Duodenal mucosa (tissue), 2 donors: ENCODE data around the gene ZFP82.

ENCODE experiments used
- H3K27ac ChIP-seq: one replicate; pipeline ENCODE4 v1.7.0; 2013; ENCODE audit warnings: low read depth, low read length
- H3K27me3 ChIP-seq, 2 donors: one replicate each; pipeline ENCODE4 v1.7.0; 2013; ENCODE audit warnings: low read length in 2 of 2, control low read depth in 1 of 2; ENCODE audit not compliant: insufficient read depth in 2 of 2, control insufficient read depth in 1 of 2
- H3K36me3 ChIP-seq, 2 donors: one replicate each; pipeline ENCODE4 v1.7.0; 2013; ENCODE audit warnings: low read length in 2 of 2, control low read depth in 1 of 2; ENCODE audit not compliant: insufficient read depth in 2 of 2, control insufficient read depth in 1 of 2
- H3K4me1 ChIP-seq, 2 donors: one replicate each; pipeline ENCODE4 v1.7.0; 2013; ENCODE audit warnings: low read length in 2 of 2, control low read depth in 1 of 2; ENCODE audit not compliant: insufficient read depth in 2 of 2, control insufficient read depth in 1 of 2
- H3K4me3 ChIP-seq, 2 donors: one replicate each; pipeline ENCODE4 v1.7.0; 2013; ENCODE audit warnings: low read length in 2 of 2, low read depth in 1 of 2
- H3K9ac ChIP-seq, 2 donors: one replicate each; pipeline ENCODE4 v1.7.0; 2013; ENCODE audit warnings: low read length in 2 of 2, low read depth in 1 of 2
- H3K9me3 ChIP-seq, 2 donors: one replicate each; pipeline ENCODE4 v1.7.0; 2013; ENCODE audit warnings: low read length in 2 of 2, control low read depth in 1 of 2; ENCODE audit not compliant: control insufficient read depth in 1 of 2

Gene ZFP82

DNA sequence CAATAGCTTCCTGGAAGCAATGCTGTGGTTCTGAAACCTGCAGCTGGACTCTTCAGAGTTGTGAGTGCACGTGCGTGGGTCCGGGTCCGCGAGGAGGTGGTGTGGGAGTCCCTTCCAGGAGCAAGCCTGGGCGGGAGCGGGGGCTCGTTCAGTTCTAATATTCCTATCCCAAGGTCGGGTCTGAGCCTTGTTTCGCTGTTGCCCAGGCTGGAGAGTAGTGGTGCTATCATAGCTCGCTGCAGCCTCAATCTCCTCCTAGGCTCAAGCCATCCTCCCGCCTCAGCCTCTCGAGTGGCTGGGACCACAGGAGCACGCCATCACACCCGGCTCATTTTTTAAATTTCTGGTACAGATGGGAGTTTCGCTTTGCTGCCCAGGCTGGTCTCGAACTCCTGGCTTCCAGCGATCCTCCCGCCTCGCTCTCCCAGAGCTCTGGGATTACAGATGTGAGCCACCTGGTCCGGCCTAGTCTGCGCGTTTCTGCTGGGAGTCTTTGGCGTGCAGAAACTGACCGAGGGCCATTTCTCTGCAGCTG is 625 bp downstream of the ZFP82 start:
- Histone ChIP-seq H3K27ac (no peak overlapping the region), H3K9me3 (peaks cover 5 to 9% of the 10 kb centered on the region in 2 donors), H3K27me3 (no peaks in the 10 kb centered on the region), H3K9ac (peak overlapping the region; percentile 49 to 56), H3K4me1 (peaks cover 0 to 11% of the 10 kb centered on the region in 2 donors), H3K4me3 (peak overlapping the region; percentile 62 to 63), H3K36me3 (peaks cover 0 to 5% of the 10 kb centered on the region in 2 donors)

DNA sequence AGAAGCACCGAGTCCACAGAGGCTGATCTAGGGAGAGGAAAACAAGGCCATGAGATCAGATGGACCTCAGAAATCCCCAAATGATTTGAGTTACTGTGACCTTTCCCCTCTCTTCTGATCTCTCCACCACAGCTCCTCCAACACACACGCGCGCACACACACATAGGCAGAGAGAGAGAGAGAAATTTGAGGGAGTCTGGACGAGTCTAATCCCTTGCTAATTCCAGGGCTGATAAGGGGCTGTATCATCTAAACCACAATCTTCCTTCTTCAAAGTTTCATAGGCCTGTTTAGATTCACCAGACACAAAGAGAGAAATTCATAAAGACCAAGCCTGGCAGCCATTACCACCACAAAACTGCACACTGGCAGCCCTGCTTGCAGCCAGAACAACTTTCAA is 8.6 kb downstream of the ZFP82 start:
- Histone ChIP-seq H3K36me3 (peaks cover 3 to 45% of the 10 kb centered on the region in 2 donors), H3K4me3 (no peak overlapping the region), H3K27me3 (no peaks in the 10 kb centered on the region), H3K9me3 (peaks cover 11 to 13% of the 10 kb centered on the region in 2 donors), H3K9ac (no peak overlapping the region), H3K4me1 (no peaks in the 10 kb centered on the region), H3K27ac (no peak overlapping the region)

DNA sequence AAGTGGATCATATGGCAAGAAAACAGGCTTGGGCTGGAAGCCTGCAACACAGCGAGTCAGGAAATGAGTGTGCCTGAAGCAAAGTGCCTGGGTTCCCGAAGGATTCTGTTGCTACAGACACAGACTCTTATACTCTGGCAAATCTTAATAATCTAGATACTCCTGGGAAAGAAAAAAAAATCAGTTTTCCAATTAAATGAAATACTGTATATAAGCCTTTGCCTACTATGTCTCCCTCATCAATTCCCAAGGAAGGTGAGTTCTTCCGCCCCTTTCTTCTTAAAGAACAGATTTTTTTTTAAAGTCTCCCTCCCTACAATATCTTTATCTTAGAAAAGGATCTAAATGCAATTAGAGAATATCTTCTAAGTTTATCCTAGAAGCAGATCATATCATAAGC is 10.3 kb downstream of the ZFP82 start:
- H3K27me3 ChIP-seq, result no peaks in the 10 kb centered on the region
- no peak overlapping the region for H3K4me3 ChIP-seq
- peaks cover 11 to 18% of the 10 kb centered on the region in 2 donors for H3K9me3 ChIP-seq
- H3K36me3 ChIP-seq, result peaks cover 11 to 52% of the 10 kb centered on the region in 2 donors
- H3K9ac ChIP-seq, result no peak overlapping the region
- no peaks in the 10 kb centered on the region for H3K4me1 ChIP-seq
- no peak overlapping the region for H3K27ac ChIP-seq

DNA sequence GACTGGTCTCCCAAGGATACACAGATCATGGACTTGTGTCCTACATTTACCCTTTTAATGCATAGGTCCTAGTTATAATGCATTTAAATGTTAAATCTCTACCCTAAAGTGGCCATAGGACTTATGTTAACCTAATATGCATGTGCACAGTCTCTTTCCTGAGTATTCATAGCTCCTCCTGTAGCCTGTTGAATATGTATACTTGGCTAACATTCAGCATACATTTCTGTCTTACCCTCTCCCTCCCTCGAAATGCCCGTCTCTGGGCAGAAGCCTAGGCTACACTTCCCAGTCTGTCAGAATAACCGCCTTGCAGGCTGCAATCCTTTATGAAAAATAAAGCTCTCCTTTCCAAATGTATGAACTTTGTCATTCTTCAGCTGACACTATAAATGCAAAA is 13.9 kb downstream of the ZFP82 start:
- peaks cover 11 to 52% of the 10 kb centered on the region in 2 donors for H3K36me3 ChIP-seq
- no peak overlapping the region for H3K4me3 ChIP-seq
- peaks cover 17 to 20% of the 10 kb centered on the region in 2 donors for H3K9me3 ChIP-seq
- H3K27me3 ChIP-seq, result no peaks in the 10 kb centered on the region
- H3K4me1 ChIP-seq, result no peaks in the 10 kb centered on the region
- H3K27ac ChIP-seq, result no peak overlapping the region
- H3K9ac ChIP-seq, result no peak overlapping the region

DNA sequence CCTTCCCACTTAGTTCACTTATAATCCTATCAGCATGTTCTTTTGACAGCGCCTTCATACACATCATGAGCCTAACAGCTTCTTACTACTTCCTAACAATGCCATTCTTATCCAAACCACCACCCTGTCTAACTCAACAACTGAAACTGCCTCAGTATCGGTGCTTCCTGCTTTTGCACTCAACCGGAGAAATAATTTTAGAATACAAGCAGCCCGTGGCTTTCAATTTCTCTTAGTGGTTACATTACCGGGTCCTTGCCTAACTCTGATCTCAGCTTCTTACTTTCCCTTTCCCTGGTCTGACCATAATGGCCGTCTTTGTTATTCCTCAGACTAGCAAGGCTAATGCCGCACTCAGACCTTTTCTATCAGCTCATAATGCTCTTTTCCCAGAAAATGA is 17.0 kb downstream of the ZFP82 start:
- H3K27me3 ChIP-seq, result no peaks in the 10 kb centered on the region
- peaks cover 17 to 23% of the 10 kb centered on the region in 2 donors for H3K9me3 ChIP-seq
- no peak overlapping the region for H3K27ac ChIP-seq
- H3K36me3 ChIP-seq, result peaks cover 15 to 35% of the 10 kb centered on the region in 2 donors
- H3K9ac ChIP-seq, result no peak overlapping the region
- H3K4me1 ChIP-seq, result no peaks in the 10 kb centered on the region
- H3K4me3 ChIP-seq, result no peak overlapping the region

DNA sequence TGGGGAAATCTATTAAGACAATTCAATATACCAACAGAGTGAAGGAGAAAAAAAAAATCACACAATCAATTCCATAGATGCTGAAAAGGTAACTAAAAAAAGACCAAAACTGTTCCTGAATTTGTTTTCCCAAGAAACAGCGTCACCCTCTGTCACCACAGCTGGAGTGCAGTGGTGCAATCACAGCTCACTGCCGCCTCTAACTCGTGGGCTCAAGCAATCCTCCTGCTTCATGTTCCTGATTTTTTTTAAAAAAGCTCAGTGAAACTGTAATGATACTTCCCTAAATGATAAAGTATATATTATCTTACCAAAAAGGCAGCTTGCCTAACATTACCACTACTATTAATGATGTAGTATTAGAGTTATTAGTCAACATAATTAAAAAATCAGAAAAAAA is 19.9 kb downstream of the ZFP82 start:
- Histone ChIP-seq H3K4me1 (no peaks in the 10 kb centered on the region), H3K27me3 (no peaks in the 10 kb centered on the region), H3K9me3 (peaks cover 33 to 37% of the 10 kb centered on the region in 2 donors), H3K36me3 (peaks cover 14 to 26% of the 10 kb centered on the region in 2 donors), H3K4me3 (peak overlapping the region in 1 of 2 donors; percentile 17), H3K9ac (no peak overlapping the region), H3K27ac (no peak overlapping the region)

DNA sequence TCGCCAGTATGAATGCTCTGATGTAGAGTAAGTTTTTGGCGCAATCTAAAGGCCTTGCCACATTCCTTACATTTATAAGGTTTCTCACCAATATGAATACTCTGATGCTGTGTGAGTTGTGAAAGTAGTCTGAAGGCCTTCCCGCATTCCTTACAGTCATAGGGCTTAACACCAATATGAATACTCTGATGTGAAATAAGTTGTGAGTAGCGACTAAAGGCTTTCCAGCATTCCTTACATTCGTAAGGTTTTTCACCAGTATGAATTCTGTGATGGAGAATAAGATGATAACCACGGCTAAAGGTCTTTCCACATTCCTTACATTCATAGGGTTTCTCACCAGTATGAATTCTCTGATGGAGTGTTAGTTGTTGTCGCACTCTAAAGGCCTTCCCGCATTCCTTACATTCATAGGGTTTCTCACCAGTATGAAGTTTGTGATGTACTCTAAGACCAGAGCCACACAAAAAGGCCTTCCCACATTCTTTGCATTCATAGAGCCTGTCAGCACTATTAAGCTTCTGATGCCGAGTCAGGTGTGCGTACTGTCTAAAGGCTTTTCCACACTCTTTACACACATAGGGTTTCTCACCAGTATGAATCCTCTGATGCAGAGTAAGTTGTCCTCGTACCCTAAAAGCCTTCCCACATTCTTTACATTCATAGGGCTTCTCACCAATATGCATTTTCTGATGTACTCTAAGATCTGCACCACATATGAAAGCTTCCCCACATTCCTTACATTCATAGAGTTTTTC is 25.3 kb downstream of the ZFP82 start:
- no peaks in the 10 kb centered on the region for H3K27me3 ChIP-seq
- H3K4me1 ChIP-seq, result no peaks in the 10 kb centered on the region
- peaks cover 13 to 27% of the 10 kb centered on the region in 2 donors for H3K36me3 ChIP-seq
- no peak overlapping the region for H3K27ac ChIP-seq
- H3K9ac ChIP-seq, result no peak overlapping the region
- peaks cover 49 to 61% of the 10 kb centered on the region in 2 donors for H3K9me3 ChIP-seq
- H3K4me3 ChIP-seq, result peak overlapping the region in 1 of 2 donors; percentile 42

DNA sequence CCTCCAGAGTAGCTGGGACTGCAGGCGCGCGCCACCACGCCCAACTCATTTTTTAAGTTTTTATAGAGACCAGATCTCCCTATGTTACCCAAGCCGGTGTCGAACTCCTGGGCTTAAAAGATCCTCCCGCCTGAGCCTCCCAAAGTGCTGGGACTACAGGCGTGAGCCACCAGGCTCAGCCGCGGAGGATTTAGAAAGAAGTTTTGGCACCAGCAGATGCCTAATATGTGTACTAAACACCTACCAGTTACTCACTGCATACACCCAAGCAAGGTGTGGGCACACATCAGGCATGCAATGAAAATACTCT is 39.0 kb downstream of the ZFP82 start:
- peak overlapping the region; percentile 84 to 96 for H3K4me3 ChIP-seq
- H3K4me1 ChIP-seq, result peaks cover 9% of the 10 kb centered on the region in 2 donors
- H3K9ac ChIP-seq, result peak overlapping the region; percentile 6 to 84
- H3K27ac ChIP-seq, result no peak overlapping the region
- peaks cover 0 to 2% of the 10 kb centered on the region in 2 donors for H3K36me3 ChIP-seq
- no peaks in the 10 kb centered on the region for H3K27me3 ChIP-seq
- peaks cover 0 to 6% of the 10 kb centered on the region in 2 donors for H3K9me3 ChIP-seq

DNA sequence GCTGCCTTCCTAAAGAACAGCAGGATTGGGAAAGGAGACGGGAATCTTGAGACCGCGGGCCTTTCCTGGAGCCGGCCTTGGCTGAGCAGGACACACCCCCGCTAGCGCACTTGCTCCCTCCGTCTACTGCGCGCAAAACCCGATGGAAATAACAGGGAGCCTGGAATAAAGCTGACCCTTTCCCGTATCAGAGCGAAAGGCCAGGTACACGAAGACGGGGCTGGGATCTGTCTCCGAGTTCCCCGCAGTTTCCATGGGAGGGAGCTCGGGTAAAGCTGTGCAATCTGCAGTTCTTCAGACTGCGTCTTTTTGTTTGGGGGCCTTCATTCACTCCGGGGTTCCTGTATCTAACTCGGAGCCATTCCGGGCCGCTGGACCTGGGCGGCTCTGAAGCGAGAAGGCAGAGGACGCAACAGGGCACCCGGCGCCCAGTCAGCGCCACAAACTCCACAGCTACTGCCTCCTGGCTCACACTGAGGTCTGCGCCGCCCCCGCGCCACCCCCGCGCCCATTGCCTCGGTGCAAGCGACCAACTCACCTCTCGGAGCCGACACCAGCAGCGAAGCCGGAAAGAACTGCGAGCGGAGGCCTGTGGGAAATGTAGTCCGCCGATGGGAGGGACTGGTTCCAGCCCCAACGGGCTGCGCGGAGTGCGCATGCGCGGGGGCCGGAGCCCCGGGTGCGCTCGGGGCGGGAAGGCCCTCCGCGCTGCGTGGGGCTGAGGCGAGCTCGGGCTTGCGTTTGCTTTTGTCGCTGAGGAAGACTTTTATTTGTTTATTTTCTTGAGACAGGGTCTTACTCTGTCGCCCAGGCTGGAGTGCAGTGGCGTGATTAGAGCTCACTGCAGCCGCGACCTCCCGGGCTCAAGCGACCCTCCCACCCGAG is 39.6 kb downstream of the ZFP82 start, which contains the start of gene ZFP14:
TSS of gene ZFP14 (minus strand) at position 577 of the 885 bp plus-strand sequence. CDS start 11,309 bp downstream, outside the sequence.
- Histone ChIP-seq H3K27me3 (no peaks in the 10 kb centered on the region), H3K9ac (peak within 1 kb of the TSS; percentile 45 to 84), H3K27ac (peak within 1 kb of the TSS; percentile 88), H3K36me3 (peaks cover 0 to 2% of the 10 kb centered on the region in 2 donors), H3K4me1 (peaks cover 9% of the 10 kb centered on the region in 2 donors), H3K9me3 (peaks cover 0 to 2% of the 10 kb centered on the region in 2 donors), H3K4me3 (peak within 1 kb of the TSS; percentile 84 to 96)
